ENCODE data around the gene RSPH1. TPM values are rescaled to one million over a fixed set of nuclear protein-coding genes. Genes with fewer than 3 reads are reported as not detected.

Gene RSPH1
- total RNA-seq, 1 experiment from 2014 or later: 0.51 TPM

- no peaks in the 10 kb centered on the region for H3K27me3 ChIP-seq (ENCODE audit: low read length)
- H3K36me3 ChIP-seq (ENCODE audit: low read depth, low read length): peaks cover 17% of the 10 kb centered on the region; the same call in 1 of the 2 replicates
- no peaks in the 10 kb centered on the region for H3K4me1 ChIP-seq (ENCODE audit: insufficient read depth, low read length)
- POLR2A ChIA-PET (ENCODE audit: unreplicated experiment): no interaction called here
- H3K79me2 ChIP-seq (ENCODE audit: low read length): no peaks in the 10 kb centered on the region
- DNase-seq (no peak), ATAC-seq (no peak)
- intact Hi-C loops (cut with micrococcal nuclease): no loop called here
- H3K9me2 ChIP-seq (replicated peaks; ENCODE audit: low read length): no peaks in the 10 kb centered on the region
- BruUV-seq (replicated peaks): no TSS peak
- no peak overlapping the region for H3K9ac ChIP-seq (ENCODE audit: low read length)
- no peaks in the 10 kb centered on the region for H3K9me3 ChIP-seq (ENCODE audit: low read length)
- H3K27ac ChIP-seq (ENCODE audit: low read length): no peak overlapping the region
- H3F3A ChIP-seq (ENCODE audit: low read length, unreplicated experiment): no peaks in the 10 kb centered on the region
- no peak for TF ChIP-seq EZH2 (IDR thresholded peaks at IDR 0.05; ENCODE audit: low read length, unreplicated experiment)
- no peak overlapping the region for H3K4me2 ChIP-seq (ENCODE audit: low read length)
- CTCF ChIA-PET: no interaction called here
- no peak overlapping the region for H2AFZ ChIP-seq (ENCODE audit: low read length)
- H3K4me3 ChIP-seq (ENCODE audit: low read length): no peak overlapping the region
- H4K20me1 ChIP-seq (ENCODE audit: low read length): no peaks in the 10 kb centered on the region
Measured at GRCh38 chr21:42531771-42532170, 35.7 kb upstream of the RSPH1 start.

DNA sequence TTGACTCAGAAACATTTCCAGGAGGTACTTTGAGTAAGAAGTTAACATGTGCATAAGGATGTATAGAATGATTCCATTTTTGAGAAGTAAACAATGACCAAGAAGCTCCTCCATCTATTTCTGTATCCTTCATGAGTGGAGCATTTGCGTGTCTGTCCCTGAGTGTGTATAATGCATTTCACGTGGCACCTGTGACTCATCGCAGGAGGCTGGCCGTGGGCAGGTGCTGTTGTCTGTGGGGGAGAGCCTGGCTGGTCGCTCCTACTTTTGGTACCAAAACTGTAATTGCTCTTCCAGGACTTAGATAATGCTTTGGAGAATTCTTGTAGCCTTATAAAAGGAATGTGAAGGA is 34.1 kb upstream of the RSPH1 start:
- intact Hi-C loops (cut with micrococcal nuclease): no loop called here
- Histone ChIP-seq H3K9me3 (ENCODE audit: low read length) (no peaks in the 10 kb centered on the region), H3K36me3 (ENCODE audit: low read depth, low read length) (peaks cover 25% of the 10 kb centered on the region; the same call in 1 of the 2 replicates), H4K20me1 (ENCODE audit: low read length) (no peaks in the 10 kb centered on the region), H3K9ac (ENCODE audit: low read length) (no peak overlapping the region), H3K79me2 (ENCODE audit: low read length) (no peaks in the 10 kb centered on the region; the same call in 1 of the 2 replicates), H3K4me1 (ENCODE audit: insufficient read depth, low read length) (0 out of 2 replicates have a peak, but pooled peaks cover 5% of the 10 kb centered on the region), H3F3A (ENCODE audit: low read length, unreplicated experiment) (no peaks in the 10 kb centered on the region), H3K4me3 (ENCODE audit: low read length) (no peak overlapping the region), H3K27me3 (ENCODE audit: low read length) (no peaks in the 10 kb centered on the region), H3K27ac (ENCODE audit: low read length) (no peak overlapping the region), H3K4me2 (ENCODE audit: low read length) (no peak overlapping the region), H3K9me2 (replicated peaks; ENCODE audit: low read length) (no peaks in the 10 kb centered on the region), H2AFZ (ENCODE audit: low read length) (no peak overlapping the region)
- ATAC-seq (no peak), DNase-seq (no peak)
- no TSS peak for BruUV-seq (replicated peaks)
- TF ChIP-seq CTCF (conservative IDR thresholded peaks at IDR 0.05; ENCODE audit: low read depth, low read length) (no peak), EZH2phosphoT487 (IDR thresholded peaks at IDR 0.05; ENCODE audit: borderline replicate concordance, low read length) (no peak), EZH2 (IDR thresholded peaks at IDR 0.05; ENCODE audit: low read length, unreplicated experiment) (no peak)
- ChIA-PET CTCF (no interaction called here), POLR2A (ENCODE audit: unreplicated experiment) (no interaction called here)

DNA sequence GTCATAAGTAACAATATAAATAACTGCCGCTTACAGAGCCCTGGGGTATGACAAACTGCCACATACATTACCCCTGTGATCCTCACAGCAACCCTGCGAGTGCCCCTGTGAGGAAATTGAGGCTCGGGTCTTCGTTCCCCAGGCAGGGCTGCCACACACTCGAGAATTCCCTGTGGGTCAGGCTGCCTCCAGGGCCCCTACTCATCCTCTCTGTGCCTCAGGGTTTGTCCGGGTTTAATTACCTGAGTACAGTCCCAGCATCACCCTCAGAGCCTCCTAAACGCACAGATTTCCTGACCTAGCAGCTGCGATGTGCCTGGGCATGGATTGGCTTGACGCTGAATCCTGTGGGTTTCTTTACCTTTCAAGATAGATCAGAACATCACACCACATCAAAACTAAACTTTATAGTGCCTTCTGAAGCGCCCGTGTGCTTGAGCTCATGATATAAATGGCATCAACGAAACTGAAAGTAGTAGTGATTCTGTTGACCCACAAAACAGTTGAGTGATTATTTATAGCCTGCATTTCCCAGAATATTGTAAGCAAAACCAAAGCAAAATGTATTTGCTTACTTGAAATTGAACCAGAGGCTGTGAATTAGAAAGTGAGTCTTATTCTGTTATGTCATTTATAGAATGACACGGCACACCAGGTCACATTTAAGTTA is 31.6 kb upstream of the RSPH1 start:
- H2AFZ ChIP-seq (ENCODE audit: low read length): no peak overlapping the region
- ChIA-PET CTCF (interaction anchor here (0.7 kb wide), 1 partner anchor 53 kb away, joined by 4 read pairs; no protein-coding TSS in a partner anchor), POLR2A (ENCODE audit: unreplicated experiment) (no interaction called here)
- no peaks in the 10 kb centered on the region for H3K9me2 ChIP-seq (replicated peaks; ENCODE audit: low read length)
- no peaks in the 10 kb centered on the region; the same call in 1 of the 2 replicates for H3K79me2 ChIP-seq (ENCODE audit: low read length)
- DNase-seq (no peak), ATAC-seq (no peak)
- H4K20me1 ChIP-seq (ENCODE audit: low read length): no peaks in the 10 kb centered on the region
- H3K4me2 ChIP-seq (ENCODE audit: low read length): no peak overlapping the region
- H3K4me3 ChIP-seq (ENCODE audit: low read length): no peak overlapping the region
- no peaks in the 10 kb centered on the region for H3K9me3 ChIP-seq (ENCODE audit: low read length)
- intact Hi-C loops (cut with micrococcal nuclease): no loop called here
- H3K36me3 ChIP-seq (ENCODE audit: low read depth, low read length): peaks cover 25% of the 10 kb centered on the region; the same call in 1 of the 2 replicates
- BruUV-seq (replicated peaks): no TSS peak
- no peak overlapping the region for H3K9ac ChIP-seq (ENCODE audit: low read length)
- H3K4me1 ChIP-seq (ENCODE audit: insufficient read depth, low read length): peaks cover 20% of the 10 kb centered on the region
- H3K27ac ChIP-seq (ENCODE audit: low read length): no peak overlapping the region
- H3F3A ChIP-seq (ENCODE audit: low read length, unreplicated experiment): no peaks in the 10 kb centered on the region
- no peaks in the 10 kb centered on the region for H3K27me3 ChIP-seq (ENCODE audit: low read length)
- TF ChIP-seq EZH2phosphoT487 (IDR thresholded peaks at IDR 0.05; ENCODE audit: borderline replicate concordance, low read length): no peak
- TF ChIP-seq CTCF (conservative IDR thresholded peaks at IDR 0.05; ENCODE audit: low read depth, low read length): no peak
